Esophagus (tissue), 2 donors: ENCODE measurements around the gene ZFYVE28. TPM values are rescaled to one million over a fixed set of nuclear protein-coding genes. Genes with fewer than 3 reads are reported as not detected.

Experiments used
- H3K27ac ChIP-seq, 2 donors: one replicate each; pipeline ENCODE4 v1.5.1; 2013; ENCODE audit warnings: low read depth in 2 of 2, mild to moderate bottlenecking in 2 of 2, inconsistent platforms in 1 of 2, low read length in 1 of 2, moderate library complexity in 1 of 2
- H3K27me3 ChIP-seq, 2 donors: one replicate each; pipeline ENCODE4 v1.6.1; 2013; ENCODE audit warnings: low read length in 2 of 2, control low read depth in 1 of 2, mild to moderate bottlenecking in 1 of 2; ENCODE audit not compliant: insufficient read depth in 2 of 2, control insufficient read depth in 1 of 2
- H3K36me3 ChIP-seq, 2 donors: one replicate each; pipeline ENCODE4 v1.6.1; 2013; ENCODE audit warnings: low read length in 1 of 2; ENCODE audit not compliant: control insufficient read depth in 2 of 2, insufficient read depth in 2 of 2
- H3K4me1 ChIP-seq, 2 donors: one replicate each; pipeline ENCODE4 v1.6.1; 2013; ENCODE audit warnings: low read length in 1 of 2; ENCODE audit not compliant: control insufficient read depth in 2 of 2, insufficient read depth in 2 of 2
- H3K4me3 ChIP-seq, 2 donors: one replicate each; pipeline ENCODE4 v1.5.1; 2013; ENCODE audit warnings: low read length in 2 of 2, mild to moderate bottlenecking in 2 of 2, low read depth in 1 of 2, moderate library complexity in 1 of 2
- H3K9me3 ChIP-seq, 2 donors: one replicate each; pipeline ENCODE4 v1.6.1; 2013; ENCODE audit warnings: mild to moderate bottlenecking in 2 of 2, low read depth in 1 of 2, low read length in 1 of 2, moderate library complexity in 1 of 2; ENCODE audit not compliant: control insufficient read depth in 2 of 2, insufficient read depth in 1 of 2
- WGBS, 2 donors: extraction: QIAGEN DNeasy Blood & Tissue Kit; methylation state at CpG; one replicate each; pipeline ENCODE4 v1.1.7; 2013; 5-methylcytosine and 5-hydroxymethylcytosine counted together
- polyA plus RNA-seq, 2 donors: library from polyadenylated mRNA; stranded (reverse); fragments of 200-250 nt; gene quantifications; one replicate each; pipeline ENCODE4 v1.2.3, GENCODE V29; 2013
- donor health status: healthy with polysubstance abuse.
- donor health status: Bipolar disorder and iron deficiency.

ZFYVE28 gene
- polyA plus RNA-seq, 2 donors: 5.2 to 5.4 TPM

- WGBS, 2 donors: 82 to 83% methylated on average over 14 of the region's 14 CpGs
- H3K9me3 ChIP-seq: peaks cover 0 to 2% of the 10 kb centered on the region in 2 donors
- H3K36me3 ChIP-seq: no peaks in the 10 kb centered on the region
- no peaks in the 10 kb centered on the region for H3K27me3 ChIP-seq
- no peak overlapping the region for H3K4me3 ChIP-seq
- peak overlapping the region; percentile 51 to 96 for H3K27ac ChIP-seq
- H3K4me1 ChIP-seq: peaks cover 7 to 33% of the 10 kb centered on the region in 2 donors
Observed at GRCh38 chr4:2411786-2412510, 6.5 kb downstream of the ZFYVE28 start.

GRCh38 chr4:2409381-2409783 lies 9.1 kb downstream of the ZFYVE28 start:
- no peak overlapping the region for H3K4me3 ChIP-seq
- H3K36me3 ChIP-seq: no peaks in the 10 kb centered on the region
- no peaks in the 10 kb centered on the region for H3K27me3 ChIP-seq
- no peaks in the 10 kb centered on the region for H3K9me3 ChIP-seq
- H3K4me1 ChIP-seq: peaks cover 7 to 25% of the 10 kb centered on the region in 2 donors
- no peak overlapping the region for H3K27ac ChIP-seq
- 87 to 89% methylated on average over 14 of the region's 14 CpGs for WGBS, 2 donors

GRCh38 chr4:2408976-2409375 lies 9.5 kb downstream of the ZFYVE28 start:
- WGBS, 2 donors: 76 to 86% methylated on average over 10 of the region's 10 CpGs
- no peaks in the 10 kb centered on the region for H3K36me3 ChIP-seq
- no peak overlapping the region for H3K4me3 ChIP-seq
- no peaks in the 10 kb centered on the region for H3K27me3 ChIP-seq
- H3K27ac ChIP-seq: no peak overlapping the region
- H3K9me3 ChIP-seq: no peaks in the 10 kb centered on the region
- peaks cover 7 to 22% of the 10 kb centered on the region in 2 donors for H3K4me1 ChIP-seq

GRCh38 chr4:2408401-2408958 lies 10.0 kb downstream of the ZFYVE28 start:
- 77 to 81% methylated on average over 15 of the region's 15 CpGs for WGBS, 2 donors
- no peak overlapping the region for H3K4me3 ChIP-seq
- no peak overlapping the region for H3K27ac ChIP-seq
- no peaks in the 10 kb centered on the region for H3K36me3 ChIP-seq
- H3K9me3 ChIP-seq: no peaks in the 10 kb centered on the region
- no peaks in the 10 kb centered on the region for H3K27me3 ChIP-seq
- H3K4me1 ChIP-seq: peaks cover 5 to 19% of the 10 kb centered on the region in 2 donors

GRCh38 chr4:2407991-2408342 lies 10.5 kb downstream of the ZFYVE28 start:
- WGBS, 2 donors: 95 to 97% methylated on average over 3 of the region's 3 CpGs
- Histone ChIP-seq H3K27me3 (no peaks in the 10 kb centered on the region), H3K4me1 (peaks cover under 1 to 15% of the 10 kb centered on the region in 2 donors), H3K27ac (no peak overlapping the region), H3K9me3 (no peaks in the 10 kb centered on the region), H3K4me3 (no peak overlapping the region), H3K36me3 (no peaks in the 10 kb centered on the region)

- H3K36me3 ChIP-seq: no peaks in the 10 kb centered on the region
- no peaks in the 10 kb centered on the region for H3K9me3 ChIP-seq
- H3K27me3 ChIP-seq: no peaks in the 10 kb centered on the region
- WGBS, 2 donors: 77 to 78% methylated on average over 7 of the region's 7 CpGs
- no peak overlapping the region for H3K4me3 ChIP-seq
- no peak overlapping the region for H3K27ac ChIP-seq
- H3K4me1 ChIP-seq: peaks cover 0 to 11% of the 10 kb centered on the region in 2 donors
Observed at GRCh38 chr4:2406920-2407319, 11.5 kb downstream of the ZFYVE28 start.

- H3K4me1 ChIP-seq: peaks cover 0 to 13% of the 10 kb centered on the region in 2 donors
- H3K4me3 ChIP-seq: no peak overlapping the region
- no peak overlapping the region for H3K27ac ChIP-seq
- H3K27me3 ChIP-seq: no peaks in the 10 kb centered on the region
- 74 to 75% methylated on average over 10 of the region's 10 CpGs for WGBS, 2 donors
- no peaks in the 10 kb centered on the region for H3K9me3 ChIP-seq
- no peaks in the 10 kb centered on the region for H3K36me3 ChIP-seq
Observed at GRCh38 chr4:2406406-2406805, 12.0 kb downstream of the ZFYVE28 start.

- Histone ChIP-seq H3K36me3 (no peaks in the 10 kb centered on the region), H3K9me3 (no peaks in the 10 kb centered on the region), H3K27me3 (no peaks in the 10 kb centered on the region), H3K4me1 (peaks cover 0 to 16% of the 10 kb centered on the region in 2 donors), H3K27ac (no peak overlapping the region), H3K4me3 (no peak overlapping the region)
- WGBS, 2 donors: 65 to 75% methylated on average over 7 of the region's 7 CpGs
Observed at GRCh38 chr4:2402941-2403340, 15.5 kb downstream of the ZFYVE28 start.

GRCh38 chr4:2402048-2402842 lies 16.2 kb downstream of the ZFYVE28 start:
- Histone ChIP-seq H3K27me3 (no peaks in the 10 kb centered on the region), H3K9me3 (no peaks in the 10 kb centered on the region), H3K4me1 (peaks cover 0 to 16% of the 10 kb centered on the region in 2 donors), H3K27ac (peak overlapping the region in 1 of 2 donors; percentile 19), H3K4me3 (peak overlapping the region in 1 of 2 donors; percentile 8), H3K36me3 (no peaks in the 10 kb centered on the region)
- 5 to 7% methylated on average over 27 of the region's 27 CpGs for WGBS, 2 donors
